ENCODE measurements around the gene OR6V1.

OR6V1 gene

GRCh38 chr7:143055754-143056153, 3.6 kb downstream of the OR6V1 start:
- H3K4me3 Mint-ChIP-seq, result no peak overlapping the region
- DNase-seq, result no peak
- H3K27me3 Mint-ChIP-seq (ENCODE audit: low read depth, poor library complexity), result peaks cover 14% of the 10 kb centered on the region
- H3K4me1 Mint-ChIP-seq, result peaks cover 27% of the 10 kb centered on the region
- H3K9me3 Mint-ChIP-seq, result no peaks in the 10 kb centered on the region
- no peak overlapping the region for H3K27ac Mint-ChIP-seq
- no peaks in the 10 kb centered on the region for H3K36me3 Mint-ChIP-seq (ENCODE audit: low read depth)
- no peak for TF ChIP-seq CTCF (IDR thresholded peaks at IDR 0.05)

DNA sequence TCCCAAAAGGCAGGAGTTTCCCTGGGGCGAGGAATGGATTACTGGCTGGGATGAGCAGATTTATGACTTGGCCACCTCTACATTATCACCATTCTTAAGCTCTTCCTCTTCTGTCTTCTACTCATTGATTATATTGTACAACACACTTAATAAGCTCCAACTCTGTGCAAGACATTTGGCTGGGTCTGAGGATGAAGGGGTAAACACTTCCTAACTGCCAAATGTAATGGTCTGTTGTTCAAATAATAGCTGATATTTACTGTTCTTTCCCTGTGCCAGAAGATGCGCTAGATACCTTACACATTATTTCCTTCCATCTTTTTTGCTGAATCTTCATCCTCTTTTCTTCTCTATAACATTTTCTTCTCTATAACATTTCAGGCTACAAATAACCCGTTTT, 11.6 kb downstream of the OR6V1 start:
- Mint-ChIP-seq H3K4me3 (no peak overlapping the region), H3K27ac (no peak overlapping the region), H3K4me1 (peaks cover 14% of the 10 kb centered on the region), H3K9me3 (no peaks in the 10 kb centered on the region), H3K36me3 (ENCODE audit: low read depth) (no peaks in the 10 kb centered on the region), H3K27me3 (ENCODE audit: low read depth, poor library complexity) (peaks cover 12% of the 10 kb centered on the region)
- no peak for DNase-seq
- TF ChIP-seq CTCF (IDR thresholded peaks at IDR 0.05), result no peak

DNA sequence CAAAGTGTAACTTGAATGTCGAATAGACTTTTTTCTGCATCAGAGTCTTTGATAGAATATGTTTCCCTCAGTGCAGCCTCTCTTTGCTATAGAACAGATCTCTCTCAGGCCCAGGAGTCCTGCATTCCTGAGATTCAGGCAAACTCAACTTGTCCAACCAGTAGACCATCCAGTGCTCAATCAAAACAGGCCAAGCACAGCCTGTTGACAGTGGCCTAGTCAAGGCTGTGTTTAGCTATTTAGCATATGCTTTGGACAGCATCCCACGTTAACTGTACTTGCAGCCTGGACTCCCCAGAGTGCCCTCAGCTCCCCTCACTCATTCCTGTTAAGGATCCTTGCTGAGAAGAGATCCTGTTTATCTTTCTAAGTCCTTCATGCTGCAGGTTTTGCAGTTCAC, 16.3 kb downstream of the OR6V1 start:
- Mint-ChIP-seq H3K27ac (no peak overlapping the region), H3K4me1 (peaks cover 6% of the 10 kb centered on the region)

DNA sequence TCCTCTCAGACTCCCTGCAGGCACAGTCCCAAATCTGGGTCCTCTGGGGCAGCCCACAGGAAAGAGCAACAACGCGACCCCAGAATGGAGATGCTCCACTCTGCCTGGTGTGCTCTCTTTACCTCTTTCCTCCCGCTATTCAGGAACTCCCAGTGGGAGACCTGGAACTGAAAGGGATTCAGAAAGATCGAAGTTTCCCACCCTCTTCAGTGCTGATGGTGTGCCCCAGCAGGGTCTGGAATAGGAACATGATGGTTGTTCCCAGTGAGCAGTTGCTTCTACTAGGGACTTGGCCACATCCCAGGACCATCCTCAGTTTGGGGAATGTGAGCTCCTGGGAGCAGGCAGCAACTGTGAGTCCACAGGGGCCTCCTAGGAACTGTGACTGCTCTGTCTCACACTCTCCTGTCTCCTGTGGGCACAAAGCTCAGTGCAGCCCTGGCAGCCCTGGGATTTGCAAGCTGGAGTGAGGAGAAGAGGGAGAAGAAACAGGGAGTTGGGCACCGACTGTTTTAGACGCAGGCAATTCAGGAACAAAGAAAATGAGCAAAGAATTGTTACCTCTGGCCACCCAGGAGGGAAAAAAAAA, 17.9 kb downstream of the OR6V1 start:
- Mint-ChIP-seq H3K4me3 (no peak overlapping the region), H3K36me3 (ENCODE audit: low read depth) (no peaks in the 10 kb centered on the region), H3K27me3 (ENCODE audit: low read depth, poor library complexity) (peaks cover 10% of the 10 kb centered on the region), H3K4me1 (peaks cover 6% of the 10 kb centered on the region), H3K9me3 (peaks cover 4% of the 10 kb centered on the region), H3K27ac (no peak overlapping the region)
- no peak for TF ChIP-seq CTCF (IDR thresholded peaks at IDR 0.05)
- no peak for DNase-seq

More for the DNA sequence above, 16.3 kb downstream of the OR6V1 start:
- no peak overlapping the region for H3K4me3 Mint-ChIP-seq
- H3K36me3 Mint-ChIP-seq (ENCODE audit: low read depth), result no peaks in the 10 kb centered on the region
- peaks cover 4% of the 10 kb centered on the region for H3K9me3 Mint-ChIP-seq
- TF ChIP-seq CTCF (IDR thresholded peaks at IDR 0.05), result no peak
- no peak for DNase-seq
- peaks cover 11% of the 10 kb centered on the region for H3K27me3 Mint-ChIP-seq (ENCODE audit: low read depth, poor library complexity)

DNA sequence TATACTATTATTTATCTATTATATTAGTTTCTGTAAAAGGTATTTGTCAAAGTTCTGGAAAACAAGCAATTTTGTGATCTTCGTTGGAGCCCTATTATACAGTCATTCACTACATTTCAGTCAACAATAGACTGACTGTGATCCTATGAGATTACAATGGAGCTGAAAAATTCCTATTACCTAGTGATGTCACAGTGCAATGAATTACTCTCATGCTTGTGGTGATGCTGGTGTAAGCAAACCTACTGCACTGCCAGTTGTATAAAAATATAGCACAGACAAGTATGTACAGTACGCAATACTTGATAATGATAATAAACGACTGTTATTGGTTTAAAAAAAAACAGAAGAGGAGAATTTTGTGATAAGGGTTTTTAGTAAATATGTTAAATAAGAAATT, 21.4 kb downstream of the OR6V1 start:
- no peak overlapping the region for H3K4me3 Mint-ChIP-seq
- H3K27ac Mint-ChIP-seq, result no peak overlapping the region
- H3K4me1 Mint-ChIP-seq, result peaks cover 5% of the 10 kb centered on the region
- peaks cover 8% of the 10 kb centered on the region for H3K27me3 Mint-ChIP-seq (ENCODE audit: low read depth, poor library complexity)
- H3K36me3 Mint-ChIP-seq (ENCODE audit: low read depth), result no peaks in the 10 kb centered on the region
- H3K9me3 Mint-ChIP-seq, result peaks cover 4% of the 10 kb centered on the region
- TF ChIP-seq CTCF (IDR thresholded peaks at IDR 0.05), result no peak
- no peak for DNase-seq

- no peak for DNase-seq
- Mint-ChIP-seq H3K27me3 (ENCODE audit: low read depth, poor library complexity) (peaks cover 8% of the 10 kb centered on the region), H3K9me3 (peaks cover 4% of the 10 kb centered on the region), H3K36me3 (ENCODE audit: low read depth) (no peaks in the 10 kb centered on the region), H3K27ac (no peak overlapping the region), H3K4me1 (no peaks in the 10 kb centered on the region), H3K4me3 (no peak overlapping the region)
- no peak for TF ChIP-seq CTCF (IDR thresholded peaks at IDR 0.05)
Observed at GRCh38 chr7:143074141-143074540, 22.0 kb downstream of the OR6V1 start.
